ENCODE results near the gene USP49. TPM values are rescaled to one million over a fixed set of nuclear protein-coding genes. Genes with fewer than 3 reads are reported as not detected.

The USP49 gene
- total RNA-seq, 4 donors from 2014 or later = 0.27 to 2.8 (median 1.1) TPM

DNA sequence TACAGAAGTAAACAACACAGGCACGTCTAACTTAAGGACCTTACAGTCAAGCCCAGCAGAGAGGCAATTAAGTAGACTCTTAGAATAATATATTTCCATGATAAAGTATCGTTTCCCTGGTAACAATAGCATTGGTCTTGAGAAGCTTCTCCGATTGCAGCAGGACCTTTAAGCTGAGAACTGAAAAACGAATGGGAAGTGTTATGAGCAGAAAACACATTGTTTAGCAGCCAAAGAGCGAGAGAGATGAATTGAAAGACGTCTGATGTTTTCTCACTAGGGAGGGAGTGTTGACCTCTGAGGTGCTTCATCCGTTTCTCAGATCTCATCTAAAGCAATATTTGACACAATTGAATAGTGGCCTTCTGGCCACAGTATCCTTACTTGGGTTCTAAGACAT is 27.0 kb upstream of the USP49 start:
- TF ChIP-seq POLR2A (IDR thresholded peaks at IDR 0.05) = no peak
- TF ChIP-seq, protein P1, sequence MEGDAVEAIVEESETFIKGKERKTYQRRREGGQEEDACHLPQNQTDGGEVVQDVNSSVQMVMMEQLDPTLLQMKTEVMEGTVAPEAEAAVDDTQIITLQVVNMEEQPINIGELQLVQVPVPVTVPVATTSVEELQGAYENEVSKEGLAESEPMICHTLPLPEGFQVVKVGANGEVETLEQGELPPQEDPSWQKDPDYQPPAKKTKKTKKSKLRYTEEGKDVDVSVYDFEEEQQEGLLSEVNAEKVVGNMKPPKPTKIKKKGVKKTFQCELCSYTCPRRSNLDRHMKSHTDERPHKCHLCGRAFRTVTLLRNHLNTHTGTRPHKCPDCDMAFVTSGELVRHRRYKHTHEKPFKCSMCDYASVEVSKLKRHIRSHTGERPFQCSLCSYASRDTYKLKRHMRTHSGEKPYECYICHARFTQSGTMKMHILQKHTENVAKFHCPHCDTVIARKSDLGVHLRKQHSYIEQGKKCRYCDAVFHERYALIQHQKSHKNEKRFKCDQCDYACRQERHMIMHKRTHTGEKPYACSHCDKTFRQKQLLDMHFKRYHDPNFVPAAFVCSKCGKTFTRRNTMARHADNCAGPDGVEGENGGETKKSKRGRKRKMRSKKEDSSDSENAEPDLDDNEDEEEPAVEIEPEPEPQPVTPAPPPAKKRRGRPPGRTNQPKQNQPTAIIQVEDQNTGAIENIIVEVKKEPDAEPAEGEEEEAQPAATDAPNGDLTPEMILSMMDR (IDR thresholded peaks at IDR 0.05 in 4 of 5, conservative IDR thresholded peaks at IDR 0.05 in 1 of 5) = no peak
- in situ Hi-C loops (cut with MboI; ENCODE audit: low sequenced_read_pairs in 4 of 4) (loop anchor here in 3 of 4 donors (10.0 to 25.0 kb wide), 4 partner anchors 127 to 303 kb away; partner anchors contain the start of genes PRICKLE4 (in 2 of the 3), TOMM6 (in 2 of the 3) and MRPS10 (in 1 of the 3)), intact Hi-C loops (cut with DNase I; ENCODE audit: low total_unique reads) (loop anchor here (10.0 kb wide), 1 partner anchor 643 kb away; the partner anchor contains the start of gene UBR2)
- Histone ChIP-seq H3K9me3 (no peaks in the 10 kb centered on the region), H3K36me3 (peaks cover 0 to 6% of the 10 kb centered on the region in 2 donors), H3K4me3 (peak overlapping the region; percentile 75 to 97 (median 86)), H3K4me1 (peaks cover 29% of the 10 kb centered on the region in 2 donors), H3K27me3 (no peaks in the 10 kb centered on the region), H3K27ac (peak overlapping the region; percentile 93 to 98 (median 96))
- DNase-seq (no peak), ATAC-seq (no peak)

- no peak for TF ChIP-seq POLR2A (IDR thresholded peaks at IDR 0.05)
- TF ChIP-seq, protein P1 (IDR thresholded peaks at IDR 0.05 in 4 of 5, conservative IDR thresholded peaks at IDR 0.05 in 1 of 5) = no peak
- Histone ChIP-seq H3K27ac (peak overlapping the region; percentile 93 to 98 (median 96)), H3K4me3 (peak overlapping the region; percentile 75 to 97 (median 86)), H3K9me3 (no peaks in the 10 kb centered on the region), H3K36me3 (peaks cover 0 to 7% of the 10 kb centered on the region in 2 donors), H3K4me1 (peaks cover 29 to 30% of the 10 kb centered on the region in 2 donors), H3K27me3 (no peaks in the 10 kb centered on the region)
- DNase-seq (no peak), ATAC-seq (peak; percentile 9 to 24)
- in situ Hi-C loops (cut with MboI; ENCODE audit: low sequenced_read_pairs in 4 of 4) (loop anchor here in 3 of 4 donors (10.0 to 25.0 kb wide), 4 partner anchors 127 to 303 kb away; partner anchors contain the start of genes PRICKLE4 (in 2 of the 3), TOMM6 (in 2 of the 3) and MRPS10 (in 1 of the 3)), intact Hi-C loops (cut with DNase I; ENCODE audit: low total_unique reads) (loop anchor here (1.0 to 10.0 kb wide), 6 partner anchors 20 to 643 kb away; partner anchors contain the start of genes CCND3, MRPS10, TAF8 and TOMM6)
Observed at GRCh38 chr6:41921712-41921998, 26.5 kb upstream of the USP49 start.

- ATAC-seq = peak; percentile 98 to 99
- peak; percentile 88 to 89 for DNase-seq
- H3K27ac ChIP-seq = peak within 1 kb of the TSS; percentile 93 to 98 (median 96)
- in situ Hi-C loops (cut with MboI; ENCODE audit: low sequenced_read_pairs in 4 of 4) = loop anchor here in 3 of 4 donors (10.0 to 25.0 kb wide), 4 partner anchors 126 to 304 kb away; partner anchors contain the start of genes PRICKLE4 (in 2 of the 3), TOMM6 (in 2 of the 3) and MRPS10 (in 1 of the 3)
- peaks cover 29 to 30% of the 10 kb centered on the region in 2 donors for H3K4me1 ChIP-seq
- peak; percentile 71 to 85 for TF ChIP-seq POLR2A (IDR thresholded peaks at IDR 0.05)
- TF ChIP-seq, protein P1 (IDR thresholded peaks at IDR 0.05 in 4 of 5, conservative IDR thresholded peaks at IDR 0.05 in 1 of 5) = peak; percentile 98 to 100 (median 98)
- peaks cover 0 to 11% of the 10 kb centered on the region in 2 donors for H3K36me3 ChIP-seq
- peak within 1 kb of the TSS; percentile 75 to 97 (median 86) for H3K4me3 ChIP-seq
- H3K9me3 ChIP-seq = no peaks in the 10 kb centered on the region
- H3K27me3 ChIP-seq = no peaks in the 10 kb centered on the region
- intact Hi-C loops (cut with DNase I; ENCODE audit: low total_unique reads) = loop anchor here (1.0 to 10.0 kb wide), 6 partner anchors 20 to 644 kb away; partner anchors contain the start of genes CCND3, MRPS10, TAF8 and TOMM6
Observed at GRCh38 chr6:41920921-41921711, 25.9 kb upstream of the USP49 start, which contains the start of the genes BYSL and MED20. TSS of gene BYSL (plus strand) at chr6:41921499. CDS start at chr6:41921563, 64 bp downstream. TSS of gene MED20 (minus strand) at chr6:41921139. CDS start at chr6:41921018, 121 bp downstream.

DNA sequence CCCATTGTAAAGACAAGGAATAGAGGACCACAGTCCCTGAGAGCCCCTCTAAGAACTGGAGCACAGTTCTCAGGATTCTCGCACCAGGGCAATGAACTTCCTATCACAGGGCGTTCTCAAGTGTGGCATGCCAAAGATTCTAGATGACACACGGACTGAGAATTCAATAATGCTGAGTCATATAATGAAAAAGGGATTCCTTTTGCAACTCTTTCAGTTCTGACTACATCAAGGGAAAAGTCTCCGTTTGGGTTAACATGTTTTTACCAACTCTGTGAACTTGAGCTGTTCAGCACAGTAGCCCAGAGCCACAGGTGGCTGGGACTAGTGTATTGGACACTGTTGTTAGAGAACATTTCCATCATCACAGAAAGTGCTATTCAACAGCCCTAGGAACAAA is 22.4 kb upstream of the USP49 start:
- peak overlapping the region in 3 of 4 donors; percentile 21 to 53 (median 50) for H3K27ac ChIP-seq
- H3K4me3 ChIP-seq = no peak overlapping the region
- H3K4me1 ChIP-seq = peaks cover 23 to 26% of the 10 kb centered on the region in 2 donors
- TF ChIP-seq POLR2A (IDR thresholded peaks at IDR 0.05) = no peak
- TF ChIP-seq, protein P1 (IDR thresholded peaks at IDR 0.05 in 4 of 5, conservative IDR thresholded peaks at IDR 0.05 in 1 of 5) = no peak
- H3K36me3 ChIP-seq = peaks cover 0 to 37% of the 10 kb centered on the region in 2 donors
- no peaks in the 10 kb centered on the region for H3K9me3 ChIP-seq
- ATAC-seq = no peak
- intact Hi-C loops (cut with DNase I; ENCODE audit: low total_unique reads) = no loop called here
- no peak for DNase-seq
- no peaks in the 10 kb centered on the region for H3K27me3 ChIP-seq
- in situ Hi-C loops (cut with MboI; ENCODE audit: low sequenced_read_pairs in 4 of 4) = loop anchor here in 1 of 4 donors (25.0 kb wide), 1 partner anchor 295 kb away; the partner anchor contains the start of gene MRPS10
